HCT116 (cell line): ENCODE measurements around the gene PLEKHA5. TPM values are rescaled to one million over a fixed set of nuclear protein-coding genes. Genes with fewer than 3 reads are reported as not detected.

Experiments
- ATAC-seq: fragments of 200-7000 bp; cut with Tn5 transposase; 2 replicates; pipeline ENCODE4 v1.9.1; 2020; ENCODE audit warnings: mild to moderate bottlenecking, moderate library complexity
- BruUV-seq: library from RNA; stranded (reverse); fragments of 400-500 nt; replicated peaks from 2 replicates; lab custom pipeline; 2021; lab: Mats Ljungman, UMichigan
- CTCF ChIA-PET: fragments of 300-600 bp; sonication (Branson Sonifier 250); formaldehyde crosslinking; loops from one replicate; lab custom pipeline; 2021; ENCODE audit warnings: antibody characterized with exemption; lab: Charles Lee
- POLR2A ChIA-PET: fragments of 300-600, 350-600 bp; sonication (Branson Sonifier 250); formaldehyde crosslinking; loops from one replicate; lab custom pipeline; 2021; ENCODE audit warnings: antibody characterized with exemption; lab: Charles Lee
- RAD21 ChIA-PET, 2 experiments: fragments of 300-600 bp; sonication (Branson Sonifier 250); formaldehyde crosslinking; loops; one replicate each; lab custom pipeline; 2023; ENCODE audit warnings: low total read pairs in 2 of 2; ENCODE audit not compliant: uncharacterized antibody in 2 of 2, unreplicated experiment in 2 of 2, low non-redundant PET in 1 of 2; lab: Charles Lee
- DNase-seq: peaks from one replicate; pipeline ENCODE4 v3.0.0-alpha.2; 2010; ENCODE audit warnings: low read depth, low spot score
- H2AFZ ChIP-seq: fragments of 200-600 bp; shearing (Covaris generic), sonication (generic); 2 replicates; pipeline ENCODE4 v1.6.1; 2017; ENCODE audit warnings: low read depth, mixed run types, mixed read lengths, antibody characterized with exemption, low read length; ENCODE audit not compliant: poor library complexity, severe bottlenecking
- H3K27ac ChIP-seq: 2 replicates; pipeline ENCODE4 v1.5.1; 2012; ENCODE audit warnings: low read depth, low read length
- H3K27me3 ChIP-seq: fragments of 200-600 bp; sonication (generic); 2 replicates; pipeline ENCODE4 v1.6.1; 2016; ENCODE audit warnings: mixed run types, low read length, mixed read lengths; ENCODE audit not compliant: insufficient read depth
- H3K36me3 ChIP-seq, 2 experiments: fragments of 200-500 bp in 1 of 2; fragments of 200-600 bp in 1 of 2; sonication (Bioruptor generic) in 1 of 2; sonication (generic) in 1 of 2; 2 replicates each; pipeline versions ENCODE4 v1.5.1 to v1.6.1; 2014 to 2016; ENCODE audit warnings: low read length in 2 of 2, inconsistent platforms in 1 of 2, mixed read lengths in 1 of 2, mixed run types in 1 of 2; ENCODE audit not compliant: insufficient read depth in 2 of 2, control insufficient read depth in 1 of 2
- H3K4me1 ChIP-seq, 2 experiments: fragments of 200-600 bp in 1 of 2; sonication (generic) in 1 of 2; 2 replicates each; pipeline versions ENCODE4 v1.5.1 to v1.6.1; 2012 to 2017; ENCODE audit warnings: low read length in 2 of 2, inconsistent platforms in 1 of 2, mild to moderate bottlenecking in 1 of 2, mixed read lengths in 1 of 2, mixed run types in 1 of 2, moderate library complexity in 1 of 2; ENCODE audit not compliant: insufficient read depth in 2 of 2, control insufficient read depth in 1 of 2
- H3K4me2 ChIP-seq: fragments of 200-600 bp; sonication (generic); 2 replicates; pipeline ENCODE4 v1.6.1; 2017; ENCODE audit warnings: mixed run types, low read length, mixed read lengths
- H3K4me3 ChIP-seq, 2 experiments: fragments of 200-600 bp in 1 of 2; sonication (generic) in 1 of 2; replicated peaks in 1 of 2; 2 replicates each; pipeline ENCODE4 v1.5.1; 2011 to 2016; ENCODE audit warnings: low read length in 2 of 2, control low read depth in 1 of 2, low read depth in 1 of 2, mild to moderate bottlenecking in 1 of 2, mixed read lengths in 1 of 2, mixed run types in 1 of 2
- H3K79me2 ChIP-seq: fragments of 200-600 bp; sonication (generic); 2 replicates; pipeline ENCODE4 v1.6.1; 2017; ENCODE audit warnings: mild to moderate bottlenecking, mixed run types, low read length, moderate library complexity, mixed read lengths; ENCODE audit not compliant: insufficient read depth
- H3K9ac ChIP-seq: fragments of 200-600 bp; sonication (generic); 2 replicates; pipeline ENCODE4 v1.6.1; 2016; ENCODE audit warnings: low read length, mixed read lengths
- H3K9me2 ChIP-seq: fragments of 200-600 bp; sonication (generic), shearing (Covaris generic); 2 replicates; pipeline ENCODE4 v1.6.1; 2017; ENCODE audit warnings: mixed run types, mild to moderate bottlenecking, moderate library complexity; ENCODE audit not compliant: insufficient read depth
- H3K9me3 ChIP-seq, 2 experiments: fragments of 200-500 bp in 1 of 2; fragments of 200-600 bp in 1 of 2; sonication (Bioruptor generic) in 1 of 2; sonication (generic) in 1 of 2; 2 replicates each; pipeline ENCODE4 v1.6.1; 2014 to 2017; ENCODE audit warnings: low read length in 2 of 2, mixed read lengths in 2 of 2, inconsistent platforms in 1 of 2, low read depth in 1 of 2, mild to moderate bottlenecking in 1 of 2, mixed run types in 1 of 2, moderate library complexity in 1 of 2; ENCODE audit not compliant: control insufficient read depth in 1 of 2, insufficient read depth in 1 of 2
- H4K20me1 ChIP-seq: fragments of 200-600 bp; sonication (generic), shearing (Covaris generic); 2 replicates; pipeline ENCODE4 v1.6.1; 2017; ENCODE audit warnings: mixed run types, mild to moderate bottlenecking, moderate library complexity; ENCODE audit not compliant: insufficient read depth
- CEBPB ChIP-seq: IDR thresholded peaks from 2 replicates; pipeline ENCODE4 v1.6.1; 2012; ENCODE audit warnings: low read depth
- ELF1 ChIP-seq: IDR thresholded peaks from 2 replicates; pipeline ENCODE4 v1.6.1; 2012; ENCODE audit warnings: low read depth, borderline replicate concordance
- FOSL1 ChIP-seq: IDR thresholded peaks from 2 replicates; pipeline ENCODE4 v1.6.1; 2012; ENCODE audit warnings: low read depth
- POLR2A ChIP-seq: IDR thresholded peaks from 2 replicates; pipeline ENCODE4 v1.7.0; 2011; ENCODE audit warnings: borderline replicate concordance; ENCODE audit not compliant: insufficient read depth, insufficient read length; ENCODE audit errors: extremely low read depth
- RAD21 ChIP-seq: IDR thresholded peaks from 2 replicates; pipeline ENCODE4 v1.6.1; 2012; ENCODE audit warnings: low read depth, mild to moderate bottlenecking
- SIN3A ChIP-seq: IDR thresholded peaks from 2 replicates; pipeline ENCODE4 v1.6.1; 2012; ENCODE audit warnings: low read depth
- SP1 ChIP-seq: IDR thresholded peaks from 2 replicates; pipeline ENCODE4 v1.6.1; 2012; ENCODE audit warnings: low read depth
- YY1 ChIP-seq: IDR thresholded peaks from 2 replicates; pipeline ENCODE4 v1.6.1; 2011; ENCODE audit warnings: low read length, low read depth, moderate library complexity, mild to moderate bottlenecking; ENCODE audit not compliant: insufficient replicate concordance; ENCODE audit errors: extremely low read depth
- ZNF274 ChIP-seq: fragments of 200-500 bp; sonication (Bioruptor generic); IDR thresholded peaks from 2 replicates; pipeline ENCODE4 v1.6.1; 2014; ENCODE audit warnings: mild to moderate bottlenecking, low read depth, low read length, inconsistent platforms
- intact Hi-C: fragments of 100-400 bp; cut with micrococcal nuclease; formaldehyde crosslinking; loops from 2 replicates; pipeline ENCODE4 v1.10.0; 2022
- total RNA-seq: library from RNA; stranded (reverse); gene quantifications from one replicate; pipeline ENCODE4 v1.2.1, GENCODE V29; 2021; ENCODE audit not compliant: unreplicated experiment
- TF ChIP-seq, protein P1 (sequence below): IDR thresholded peaks from 2 replicates; pipeline ENCODE4 v1.6.1; 2012
- TF ChIP-seq, protein P2 (sequence below): IDR thresholded peaks from 2 replicates; pipeline ENCODE4 v1.6.1; 2012
- TF ChIP-seq, protein P3 (sequence below), 3 experiments: fragments of 200-600 bp in 1 of 3; sonication (generic) in 1 of 3; IDR thresholded peaks in 2 of 3; conservative IDR thresholded peaks in 1 of 3; 2 replicates each; pipeline ENCODE4 v1.5.1; 2012 to 2017; ENCODE audit warnings: low read depth in 2 of 3, low read length in 2 of 3, antibody characterized with exemption in 1 of 3, borderline replicate concordance in 1 of 3, control low read depth in 1 of 3, mild to moderate bottlenecking in 1 of 3, mixed read lengths in 1 of 3, mixed run types in 1 of 3, moderate library complexity in 1 of 3; ENCODE audit not compliant: insufficient read depth in 1 of 3

PLEKHA5 gene
- total RNA-seq, 1 experiment from 2014 or later = 18.9 TPM

DNA sequence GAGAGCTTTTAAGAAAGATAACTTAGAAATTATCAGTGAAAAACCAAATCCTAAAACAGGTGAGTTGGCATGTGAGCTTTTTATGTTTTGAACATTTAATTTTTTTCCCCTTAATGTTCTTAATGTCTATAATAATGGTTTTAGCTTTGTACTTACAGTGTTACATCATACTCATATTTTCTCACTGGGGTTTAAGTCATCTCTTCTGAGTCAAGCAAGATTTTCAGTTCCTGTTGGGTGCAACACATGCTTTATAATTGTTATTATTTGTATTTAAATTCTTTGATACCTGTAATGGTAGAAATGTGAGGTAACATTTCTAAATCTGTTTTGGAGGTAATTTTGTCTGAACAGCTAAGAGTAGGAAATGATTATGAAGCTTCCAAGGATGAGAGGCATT is 113.0 kb downstream of the PLEKHA5 start:
- no peak overlapping the region for H3K4me3 ChIP-seq
- no peak overlapping the region for H2AFZ ChIP-seq
- intact Hi-C loops = no loop called here
- peaks cover 3% of the 10 kb centered on the region; the same call in 1 of the 2 replicates for H3K79me2 ChIP-seq
- no peaks in the 10 kb centered on the region for H3K9me2 ChIP-seq
- no peaks in the 10 kb centered on the region for H3K36me3 ChIP-seq
- no peak overlapping the region for H3K9ac ChIP-seq
- RAD21 ChIA-PET = no interaction called here
- no peaks in the 10 kb centered on the region for H3K27me3 ChIP-seq
- no peak for DNase-seq
- TF ChIP-seq, protein P1, sequence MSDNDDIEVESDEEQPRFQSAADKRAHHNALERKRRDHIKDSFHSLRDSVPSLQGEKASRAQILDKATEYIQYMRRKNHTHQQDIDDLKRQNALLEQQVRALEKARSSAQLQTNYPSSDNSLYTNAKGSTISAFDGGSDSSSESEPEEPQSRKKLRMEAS = no peak
- no peak for TF ChIP-seq FOSL1
- no peak for TF ChIP-seq CEBPB
- TF ChIP-seq SIN3A = no peak
- TF ChIP-seq, protein P2, sequence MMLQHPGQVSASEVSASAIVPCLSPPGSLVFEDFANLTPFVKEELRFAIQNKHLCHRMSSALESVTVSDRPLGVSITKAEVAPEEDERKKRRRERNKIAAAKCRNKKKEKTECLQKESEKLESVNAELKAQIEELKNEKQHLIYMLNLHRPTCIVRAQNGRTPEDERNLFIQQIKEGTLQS = no peak
- no peak for TF ChIP-seq RAD21
- no peak for TF ChIP-seq ELF1
- TF ChIP-seq ZNF274 = no peak
- no peak for TF ChIP-seq YY1
- TF ChIP-seq, protein P3, sequence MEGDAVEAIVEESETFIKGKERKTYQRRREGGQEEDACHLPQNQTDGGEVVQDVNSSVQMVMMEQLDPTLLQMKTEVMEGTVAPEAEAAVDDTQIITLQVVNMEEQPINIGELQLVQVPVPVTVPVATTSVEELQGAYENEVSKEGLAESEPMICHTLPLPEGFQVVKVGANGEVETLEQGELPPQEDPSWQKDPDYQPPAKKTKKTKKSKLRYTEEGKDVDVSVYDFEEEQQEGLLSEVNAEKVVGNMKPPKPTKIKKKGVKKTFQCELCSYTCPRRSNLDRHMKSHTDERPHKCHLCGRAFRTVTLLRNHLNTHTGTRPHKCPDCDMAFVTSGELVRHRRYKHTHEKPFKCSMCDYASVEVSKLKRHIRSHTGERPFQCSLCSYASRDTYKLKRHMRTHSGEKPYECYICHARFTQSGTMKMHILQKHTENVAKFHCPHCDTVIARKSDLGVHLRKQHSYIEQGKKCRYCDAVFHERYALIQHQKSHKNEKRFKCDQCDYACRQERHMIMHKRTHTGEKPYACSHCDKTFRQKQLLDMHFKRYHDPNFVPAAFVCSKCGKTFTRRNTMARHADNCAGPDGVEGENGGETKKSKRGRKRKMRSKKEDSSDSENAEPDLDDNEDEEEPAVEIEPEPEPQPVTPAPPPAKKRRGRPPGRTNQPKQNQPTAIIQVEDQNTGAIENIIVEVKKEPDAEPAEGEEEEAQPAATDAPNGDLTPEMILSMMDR (IDR thresholded peaks at IDR 0.05 in 2 of 3, conservative IDR thresholded peaks at IDR 0.05 in 1 of 3; ENCODE audit: borderline replicate concordance in 1 of 3, insufficient read depth in 1 of 3, low read depth in 2 of 3, low read length in 2 of 3) = no peak
- no peak for TF ChIP-seq POLR2A
- TF ChIP-seq SP1 = no peak
- TF ChIP-seq, all 23 proteins: peak for 0
- Histone ChIP-seq H3K4me2 (no peak overlapping the region), H4K20me1 (no peaks in the 10 kb centered on the region; the same call in 1 of the 2 replicates), H3K9me3 (no peaks in the 10 kb centered on the region), H3K27ac (no peak overlapping the region), H3K4me1 (no peaks in the 10 kb centered on the region)
- ATAC-seq = no peak
- no TSS peak for BruUV-seq
- POLR2A ChIA-PET = no interaction called here
- CTCF ChIA-PET = interaction anchor here (0.8 kb wide), 1 partner anchor 20 kb away, joined by 3 read pairs; no protein-coding TSS in a partner anchor
